ENCODE measurements around the gene ZFYVE16.

The ZFYVE16 gene

GRCh38 chr5:80474929-80475328 is 67.1 kb downstream of the ZFYVE16 start:
- TF ChIP-seq, protein P1, sequence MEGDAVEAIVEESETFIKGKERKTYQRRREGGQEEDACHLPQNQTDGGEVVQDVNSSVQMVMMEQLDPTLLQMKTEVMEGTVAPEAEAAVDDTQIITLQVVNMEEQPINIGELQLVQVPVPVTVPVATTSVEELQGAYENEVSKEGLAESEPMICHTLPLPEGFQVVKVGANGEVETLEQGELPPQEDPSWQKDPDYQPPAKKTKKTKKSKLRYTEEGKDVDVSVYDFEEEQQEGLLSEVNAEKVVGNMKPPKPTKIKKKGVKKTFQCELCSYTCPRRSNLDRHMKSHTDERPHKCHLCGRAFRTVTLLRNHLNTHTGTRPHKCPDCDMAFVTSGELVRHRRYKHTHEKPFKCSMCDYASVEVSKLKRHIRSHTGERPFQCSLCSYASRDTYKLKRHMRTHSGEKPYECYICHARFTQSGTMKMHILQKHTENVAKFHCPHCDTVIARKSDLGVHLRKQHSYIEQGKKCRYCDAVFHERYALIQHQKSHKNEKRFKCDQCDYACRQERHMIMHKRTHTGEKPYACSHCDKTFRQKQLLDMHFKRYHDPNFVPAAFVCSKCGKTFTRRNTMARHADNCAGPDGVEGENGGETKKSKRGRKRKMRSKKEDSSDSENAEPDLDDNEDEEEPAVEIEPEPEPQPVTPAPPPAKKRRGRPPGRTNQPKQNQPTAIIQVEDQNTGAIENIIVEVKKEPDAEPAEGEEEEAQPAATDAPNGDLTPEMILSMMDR (IDR thresholded peaks at IDR 0.05; ENCODE audit: low read depth, low read length), result no peak
- in situ Hi-C loops (cut with HindIII; ENCODE audit: low sequenced_read_pairs), result no loop called here
- no peak overlapping the region for H3K4me3 ChIP-seq (ENCODE audit: low read depth, low read length)
- no peak for DNase-seq (ENCODE audit: low read depth, low spot score)

GRCh38 chr5:80479713-80480112 is 71.8 kb downstream of the ZFYVE16 start:
- TF ChIP-seq, protein P1 (IDR thresholded peaks at IDR 0.05; ENCODE audit: low read depth, low read length), result no peak
- DNase-seq (ENCODE audit: low read depth, low spot score), result no peak
- in situ Hi-C loops (cut with HindIII; ENCODE audit: low sequenced_read_pairs), result no loop called here

DNA sequence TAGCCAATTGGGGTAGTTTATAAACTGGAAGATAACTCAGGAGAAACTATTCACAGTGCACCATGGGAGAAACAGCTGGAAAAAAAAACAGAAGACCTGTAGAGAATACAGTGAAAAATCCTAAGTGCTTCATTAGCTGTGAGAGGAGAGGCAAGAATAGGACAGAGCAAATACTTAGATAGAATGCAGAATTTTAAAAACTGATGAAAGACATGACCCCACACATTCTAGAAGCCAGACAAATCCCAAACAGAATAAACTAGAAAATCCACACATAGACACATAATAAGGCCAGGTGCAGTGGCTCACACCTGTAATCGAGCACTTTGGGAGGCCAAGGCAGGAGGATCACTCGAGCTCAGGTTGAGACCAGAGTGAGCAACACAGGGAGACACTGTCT is 72.5 kb downstream of the ZFYVE16 start:
- in situ Hi-C loops (cut with HindIII; ENCODE audit: low sequenced_read_pairs), result no loop called here
- H3K4me3 ChIP-seq (ENCODE audit: low read depth, low read length), result no peak overlapping the region
- TF ChIP-seq, protein P1 (IDR thresholded peaks at IDR 0.05; ENCODE audit: low read depth, low read length), result no peak
- DNase-seq (ENCODE audit: low read depth, low spot score), result no peak

More at GRCh38 chr5:80479713-80480112, 71.8 kb downstream of the ZFYVE16 start:
- H3K4me3 ChIP-seq (ENCODE audit: low read depth, low read length), result no peak overlapping the region

GRCh38 chr5:80481019-80481893 is 73.4 kb downstream of the ZFYVE16 start:
- in situ Hi-C loops (cut with HindIII; ENCODE audit: low sequenced_read_pairs), result no loop called here
- TF ChIP-seq, protein P1 (IDR thresholded peaks at IDR 0.05; ENCODE audit: low read depth, low read length), result peak; percentile 95

GRCh38 chr5:80482578-80482977 is 74.7 kb downstream of the ZFYVE16 start:
- TF ChIP-seq, protein P1 (IDR thresholded peaks at IDR 0.05; ENCODE audit: low read depth, low read length), result no peak
- in situ Hi-C loops (cut with HindIII; ENCODE audit: low sequenced_read_pairs), result no loop called here
- no peak for DNase-seq (ENCODE audit: low read depth, low spot score)
- H3K4me3 ChIP-seq (ENCODE audit: low read depth, low read length), result no peak overlapping the region

More at GRCh38 chr5:80481019-80481893, 73.4 kb downstream of the ZFYVE16 start:
- H3K4me3 ChIP-seq (ENCODE audit: low read depth, low read length), result no peak overlapping the region
- DNase-seq (ENCODE audit: low read depth, low spot score), result peak; percentile 65

DNA sequence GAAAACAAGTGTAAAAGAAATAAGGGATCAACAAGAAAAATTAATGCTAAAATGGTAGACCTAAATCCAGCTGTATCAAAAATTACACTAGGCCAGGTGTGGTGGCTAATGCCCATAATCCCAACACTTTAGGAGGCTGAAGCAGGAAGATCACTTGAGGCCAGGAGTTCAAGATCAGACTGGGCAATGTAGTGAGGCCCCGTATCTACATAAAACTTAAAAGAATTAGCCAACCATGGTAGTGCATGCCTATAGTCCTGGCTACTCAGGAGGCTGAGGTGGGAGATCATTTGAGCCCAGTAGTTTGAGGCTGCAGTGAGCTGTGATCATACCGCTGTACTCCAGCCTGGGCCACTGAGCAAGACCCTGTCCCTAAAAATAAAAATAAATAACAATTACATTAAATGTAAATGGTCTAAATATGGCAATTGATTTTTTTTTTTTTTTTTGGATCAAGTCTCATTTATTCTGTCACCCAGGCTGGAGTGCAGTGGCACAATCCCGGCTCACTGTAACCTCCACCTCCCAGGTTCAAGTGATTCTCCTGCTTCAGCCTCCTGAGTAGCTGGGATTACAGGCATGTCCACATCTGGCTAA is 75.9 kb downstream of the ZFYVE16 start:
- in situ Hi-C loops (cut with HindIII; ENCODE audit: low sequenced_read_pairs), result no loop called here
- DNase-seq (ENCODE audit: low read depth, low spot score), result no peak
- no peak overlapping the region for H3K4me3 ChIP-seq (ENCODE audit: low read depth, low read length)
- TF ChIP-seq, protein P1 (IDR thresholded peaks at IDR 0.05; ENCODE audit: low read depth, low read length), result no peak
